ENCODE data around the gene KSR2. TPM values are rescaled to one million over a fixed set of nuclear protein-coding genes. Genes with fewer than 3 reads are reported as not detected.
A peak's percentile ranks its signal among the peaks of the same experiment; 100 is the strongest.

KSR2 gene
- total RNA-seq, 1 donor from 2014 or later = 0.30 TPM

- Mint-ChIP-seq H3K4me3 (peak overlapping the region; percentile 89), H3K9me3 (peaks cover 18% of the 10 kb centered on the region), H3K36me3 (no peaks in the 10 kb centered on the region), H3K27me3 (ENCODE audit: insufficient read depth, low read depth) (peaks cover 38% of the 10 kb centered on the region), H3K4me1 (peaks cover 14% of the 10 kb centered on the region), H3K27ac (no peak overlapping the region)
- Histone ChIP-seq H3K27me3 (peaks cover 37% of the 10 kb centered on the region), H3K4me2 (peak overlapping the region; percentile 99), H3K27ac (no peak overlapping the region), H3K4me1 (peaks cover 14% of the 10 kb centered on the region), H4K20me1 (ENCODE audit: low read depth) (no peaks in the 10 kb centered on the region), H2AFZ (replicated peaks) (peak overlapping the region; percentile 96), H3K9ac (peak overlapping the region; percentile 30), H3K36me3 (no peaks in the 10 kb centered on the region), H3K9me3 (ENCODE audit: low read depth) (no peaks in the 10 kb centered on the region), H3K4me3 (peak overlapping the region; percentile 95), H3K79me2 (ENCODE audit: low read depth) (no peaks in the 10 kb centered on the region), H3F3A (ENCODE audit: low read depth) (peaks cover 22% of the 10 kb centered on the region)
- TF ChIP-seq CTCF (IDR thresholded peaks at IDR 0.05) = no peak
- peak; percentile 6 for TF ChIP-seq EZH2 (IDR thresholded peaks at IDR 0.05)
- DNase-seq (ENCODE audit: low spot score) = peak; percentile 25
These were observed 520 bp downstream of the KSR2 start for GRCh38 chr12:117968151-117968789.

- Histone ChIP-seq H2AFZ (replicated peaks) (peak overlapping the region; percentile 96), H3K9ac (no peak overlapping the region), H3K4me3 (peak overlapping the region; percentile 95), H3K4me1 (peaks cover 14% of the 10 kb centered on the region), H3K9me3 (ENCODE audit: low read depth) (no peaks in the 10 kb centered on the region), H3K4me2 (peak overlapping the region; percentile 99), H3K27ac (no peak overlapping the region), H4K20me1 (ENCODE audit: low read depth) (no peaks in the 10 kb centered on the region), H3K27me3 (peaks cover 37% of the 10 kb centered on the region), H3K79me2 (ENCODE audit: low read depth) (no peaks in the 10 kb centered on the region), H3F3A (ENCODE audit: low read depth) (peaks cover 22% of the 10 kb centered on the region), H3K36me3 (no peaks in the 10 kb centered on the region)
- Mint-ChIP-seq H3K36me3 (no peaks in the 10 kb centered on the region), H3K4me3 (peak overlapping the region; percentile 89), H3K27ac (no peak overlapping the region), H3K4me1 (peaks cover 14% of the 10 kb centered on the region), H3K27me3 (ENCODE audit: insufficient read depth, low read depth) (peaks cover 39% of the 10 kb centered on the region), H3K9me3 (peaks cover 16% of the 10 kb centered on the region)
- peak; percentile 8 for DNase-seq (ENCODE audit: low spot score)
- TF ChIP-seq EZH2 (IDR thresholded peaks at IDR 0.05) (no peak), EZH2phosphoT487 (IDR thresholded peaks at IDR 0.05) (no peak), CTCF (IDR thresholded peaks at IDR 0.05) (no peak)
These were observed 1.3 kb downstream of the KSR2 start for GRCh38 chr12:117967512-117967911.

DNA sequence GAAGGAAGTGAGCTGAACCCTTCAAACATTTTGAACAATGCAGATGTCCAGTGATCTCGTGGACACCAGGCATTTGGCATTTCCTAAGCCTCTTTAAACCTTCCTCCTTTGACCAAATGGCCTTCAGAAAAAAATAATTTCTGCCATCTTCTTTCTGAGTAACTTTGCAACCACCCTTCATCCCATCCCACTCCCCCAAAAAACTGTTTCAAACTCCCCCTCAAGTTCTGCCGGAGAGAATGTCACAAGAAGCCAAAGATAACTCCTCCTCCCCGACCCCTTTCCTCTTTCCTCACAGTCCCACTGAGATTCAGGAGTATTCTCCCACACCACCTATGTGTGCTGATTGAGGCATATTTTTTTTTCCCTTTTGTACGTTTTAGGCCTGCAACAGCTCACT lies 1.7 kb downstream of the KSR2 start:
- Histone ChIP-seq H3K9ac (no peak overlapping the region), H3K27ac (no peak overlapping the region), H3K4me1 (peaks cover 14% of the 10 kb centered on the region), H3K9me3 (ENCODE audit: low read depth) (no peaks in the 10 kb centered on the region), H2AFZ (replicated peaks) (no peak overlapping the region), H4K20me1 (ENCODE audit: low read depth) (no peaks in the 10 kb centered on the region), H3K79me2 (ENCODE audit: low read depth) (no peaks in the 10 kb centered on the region), H3K4me3 (peak overlapping the region; percentile 95), H3K4me2 (peak overlapping the region; percentile 99), H3F3A (ENCODE audit: low read depth) (peaks cover 22% of the 10 kb centered on the region), H3K36me3 (no peaks in the 10 kb centered on the region), H3K27me3 (peaks cover 37% of the 10 kb centered on the region)
- DNase-seq (ENCODE audit: low spot score) = no peak
- Mint-ChIP-seq H3K4me1 (peaks cover 14% of the 10 kb centered on the region), H3K27me3 (ENCODE audit: insufficient read depth, low read depth) (peaks cover 39% of the 10 kb centered on the region), H3K27ac (no peak overlapping the region), H3K9me3 (peaks cover 14% of the 10 kb centered on the region), H3K4me3 (peak overlapping the region; percentile 89), H3K36me3 (no peaks in the 10 kb centered on the region)
- TF ChIP-seq EZH2 (IDR thresholded peaks at IDR 0.05) (no peak), EZH2phosphoT487 (IDR thresholded peaks at IDR 0.05) (no peak)

DNA sequence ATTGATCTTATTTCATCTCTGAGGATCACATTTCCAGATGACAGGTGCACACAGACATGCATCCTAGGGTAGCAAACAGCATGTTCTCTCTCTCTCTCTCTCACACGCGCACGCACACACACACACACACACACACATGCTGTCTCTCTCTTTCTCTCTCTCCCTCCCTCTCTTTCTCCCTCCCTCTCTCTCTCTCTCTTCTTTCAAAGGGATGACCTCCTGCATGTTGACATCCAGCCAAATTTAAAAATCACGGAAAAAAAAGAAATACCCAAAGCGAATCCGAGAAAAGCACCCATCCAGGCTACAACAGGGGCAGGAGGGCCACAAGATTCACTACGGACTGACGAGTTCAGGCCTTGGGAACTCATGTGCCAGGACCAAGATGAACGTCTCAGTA lies 2.3 kb downstream of the KSR2 start:
- Mint-ChIP-seq H3K36me3 (no peaks in the 10 kb centered on the region), H3K4me3 (no peak overlapping the region), H3K27ac (no peak overlapping the region), H3K4me1 (peaks cover 14% of the 10 kb centered on the region), H3K9me3 (peaks cover 9% of the 10 kb centered on the region), H3K27me3 (ENCODE audit: insufficient read depth, low read depth) (peaks cover 34% of the 10 kb centered on the region)
- Histone ChIP-seq H4K20me1 (ENCODE audit: low read depth) (no peaks in the 10 kb centered on the region), H3K4me3 (no peak overlapping the region), H3K4me1 (peaks cover 14% of the 10 kb centered on the region), H3K36me3 (no peaks in the 10 kb centered on the region), H2AFZ (replicated peaks) (no peak overlapping the region), H3K9ac (no peak overlapping the region), H3K4me2 (peak overlapping the region; percentile 99), H3K9me3 (ENCODE audit: low read depth) (no peaks in the 10 kb centered on the region), H3K27ac (no peak overlapping the region), H3K27me3 (peaks cover 37% of the 10 kb centered on the region), H3K79me2 (ENCODE audit: low read depth) (no peaks in the 10 kb centered on the region), H3F3A (ENCODE audit: low read depth) (peaks cover 22% of the 10 kb centered on the region)
- TF ChIP-seq CTCF (IDR thresholded peaks at IDR 0.05) = no peak
- TF ChIP-seq EZH2phosphoT487 (IDR thresholded peaks at IDR 0.05) = no peak
- no peak for TF ChIP-seq EZH2 (IDR thresholded peaks at IDR 0.05)
- DNase-seq (ENCODE audit: low spot score) = no peak
